Left lung (tissue), 10 donors: Measurements from ENCODE around the gene SMARCA4. TPM values are rescaled to one million over a fixed set of nuclear protein-coding genes. Genes with fewer than 3 reads are reported as not detected.

Source experiments
- ATAC-seq: fragments of 200-7000 bp; cut with Tn5 transposase; one replicate; pipeline ENCODE4 v1.9.1; 2020; ENCODE audit warnings: moderate library complexity
- DNase-seq, 4 donors: peaks; one replicate each; pipeline ENCODE4 v3.0.0-alpha.2; 2013 to 2020
- H3K27ac ChIP-seq, 2 donors: fragments of 200-600 bp; sonication (generic) in 1 of 2; one replicate each; pipeline versions ENCODE4 v1.5.0 to v1.8.0; 2020 to 2021
- H3K27me3 ChIP-seq, 2 donors: fragments of 200-600 bp; sonication (generic) in 1 of 2; one replicate each; pipeline versions ENCODE4 v1.5.0 to v1.8.0; 2020 to 2021
- H3K36me3 ChIP-seq, 2 donors: fragments of 200-600 bp; sonication (generic) in 1 of 2; one replicate each; pipeline versions ENCODE4 v1.5.0 to v1.8.0; 2020 to 2021
- H3K4me1 ChIP-seq, 2 donors: fragments of 200-600 bp; one replicate each; pipeline ENCODE4 v1.8.0; 2021
- H3K4me3 ChIP-seq, 2 donors: fragments of 200-600 bp; sonication (generic) in 1 of 2; one replicate each; pipeline versions ENCODE4 v1.5.0 to v1.8.0; 2020 to 2021; ENCODE audit warnings: mild to moderate bottlenecking in 1 of 2
- H3K9me3 ChIP-seq, 2 donors: fragments of 200-600 bp; sonication (generic) in 1 of 2; one replicate each; pipeline versions ENCODE4 v1.5.0 to v1.8.0; 2020 to 2021
- CTCF ChIP-seq, 2 donors: fragments of 200-600 bp; sonication (generic) in 1 of 2; IDR thresholded peaks; one replicate each; pipeline versions ENCODE4 v1.5.0 to v1.8.0; 2021; ENCODE audit warnings: antibody characterized with exemption in 2 of 2
- intact Hi-C, 2 donors: fragments of 100-400 bp; cut with DNase I; formaldehyde crosslinking; loops; one replicate each; pipeline versions ENCODE4 v1.11.2 to v1.14.2; 2022
- polyA plus RNA-seq, 6 donors: library from polyadenylated mRNA; unstranded; fragments of 120-200 nt; gene quantifications; one replicate each; pipeline ENCODE4 v1.2.1, GENCODE V29; 2013; ENCODE audit not compliant: insufficient read length in 6 of 6
- total RNA-seq, 2 donors: library from RNA; stranded (reverse); fragmentation: NEBNext Ultra II Directional; extraction: Animal tissue kit (Norgen Biotek cat#: 25700); gene quantifications; one replicate each; pipeline ENCODE4 v1.2.1, GENCODE V29; 2021
- donor health status: DM: no; HTN: yes; CAD: no.
- donor health status: DM: no; HTN: no; CAD: no.

The SMARCA4 gene
- total and polyA plus RNA-seq, 8 donors, result 98.3 to 168 (median 151) TPM

DNA sequence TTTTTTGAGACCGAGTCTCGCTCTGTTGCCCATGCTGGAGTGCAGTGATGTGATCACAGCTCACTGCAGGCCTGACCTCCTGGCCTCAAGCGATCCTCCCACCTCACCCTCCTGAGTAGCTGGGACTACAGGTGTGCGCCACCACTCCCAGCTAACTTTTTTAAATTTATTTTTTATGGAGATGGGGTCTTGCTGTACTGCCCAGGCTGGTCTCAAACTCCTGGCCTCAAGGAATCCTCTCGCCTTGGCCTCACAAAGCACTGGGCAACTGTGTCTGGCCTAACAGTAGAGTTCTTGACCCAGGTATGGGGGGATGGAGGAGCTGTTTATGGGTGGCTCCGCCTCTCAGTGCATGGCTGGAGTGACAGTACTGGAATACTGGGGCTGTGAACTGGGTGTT, 59.6 kb downstream of the SMARCA4 start:
- DNase-seq, result no peak
- ATAC-seq, result no peak
- Histone ChIP-seq H3K27me3 (no peaks in the 10 kb centered on the region), H3K27ac (no peak overlapping the region), H3K36me3 (peaks cover 0 to 100% of the 10 kb centered on the region in 2 donors), H3K9me3 (no peaks in the 10 kb centered on the region), H3K4me3 (no peak overlapping the region), H3K4me1 (no peaks in the 10 kb centered on the region)
- no peak for TF ChIP-seq CTCF (IDR thresholded peaks at IDR 0.05)
- intact Hi-C loops, result loop anchor here in 1 of 2 donors (10.0 kb wide), 1 partner anchor 86 kb away; no protein-coding TSS in a partner anchor

- DNase-seq, result no peak
- Histone ChIP-seq H3K27me3 (no peaks in the 10 kb centered on the region), H3K4me3 (no peak overlapping the region), H3K4me1 (no peaks in the 10 kb centered on the region), H3K27ac (no peak overlapping the region), H3K9me3 (no peaks in the 10 kb centered on the region), H3K36me3 (peaks cover 0 to 100% of the 10 kb centered on the region in 2 donors)
- no peak for TF ChIP-seq CTCF (IDR thresholded peaks at IDR 0.05)
- no peak for ATAC-seq
- intact Hi-C loops, result loop anchor here in 1 of 2 donors (10.0 kb wide), 1 partner anchor 86 kb away; no protein-coding TSS in a partner anchor
Measured at GRCh38 chr19:11020982-11021759, 60.3 kb downstream of the SMARCA4 start.

DNA sequence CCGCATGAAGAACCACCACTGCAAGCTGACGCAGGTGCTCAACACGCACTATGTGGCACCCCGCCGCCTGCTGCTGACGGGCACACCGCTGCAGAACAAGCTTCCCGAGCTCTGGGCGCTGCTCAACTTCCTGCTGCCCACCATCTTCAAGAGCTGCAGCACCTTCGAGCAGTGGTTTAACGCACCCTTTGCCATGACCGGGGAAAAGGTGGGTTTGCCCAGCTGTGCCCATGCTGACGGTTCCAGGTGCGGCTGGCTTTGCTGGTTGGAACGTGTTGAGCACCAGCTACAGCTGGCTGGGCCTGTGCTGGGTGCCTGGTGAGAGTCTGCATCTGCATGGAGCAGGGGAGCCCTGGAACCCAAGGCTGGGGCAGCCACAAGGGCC, 60.9 kb downstream of the SMARCA4 start:
- no peak overlapping the region for H3K27ac ChIP-seq
- no peak for TF ChIP-seq CTCF (IDR thresholded peaks at IDR 0.05)
- intact Hi-C loops, result loop anchor here in 1 of 2 donors (10.0 kb wide), 1 partner anchor 87 kb away; no protein-coding TSS in a partner anchor
- no peaks in the 10 kb centered on the region for H3K4me1 ChIP-seq
- H3K9me3 ChIP-seq, result no peaks in the 10 kb centered on the region
- no peak for ATAC-seq
- H3K4me3 ChIP-seq, result no peak overlapping the region
- H3K36me3 ChIP-seq, result peaks cover 0 to 100% of the 10 kb centered on the region in 2 donors
- DNase-seq, result no peak
- no peaks in the 10 kb centered on the region for H3K27me3 ChIP-seq

- Histone ChIP-seq H3K9me3 (no peaks in the 10 kb centered on the region), H3K4me3 (no peak overlapping the region), H3K36me3 (peaks cover 0 to 100% of the 10 kb centered on the region in 2 donors), H3K4me1 (no peaks in the 10 kb centered on the region), H3K27ac (no peak overlapping the region), H3K27me3 (no peaks in the 10 kb centered on the region)
- intact Hi-C loops, result loop anchor here in 1 of 2 donors (10.0 kb wide), 1 partner anchor 88 kb away; no protein-coding TSS in a partner anchor
- ATAC-seq, result no peak
- no peak for TF ChIP-seq CTCF (IDR thresholded peaks at IDR 0.05)
- DNase-seq, result no peak
Measured at GRCh38 chr19:11023016-11023415, 62.2 kb downstream of the SMARCA4 start.

- TF ChIP-seq CTCF (IDR thresholded peaks at IDR 0.05), result no peak
- H3K9me3 ChIP-seq, result no peaks in the 10 kb centered on the region
- no peak overlapping the region for H3K4me3 ChIP-seq
- no peak for DNase-seq
- ATAC-seq, result no peak
- no peak overlapping the region for H3K27ac ChIP-seq
- no peaks in the 10 kb centered on the region for H3K27me3 ChIP-seq
- intact Hi-C loops, result loop anchor here in 1 of 2 donors (10.0 kb wide), 1 partner anchor 89 kb away; no protein-coding TSS in a partner anchor
- peaks cover 0 to 100% of the 10 kb centered on the region in 2 donors for H3K36me3 ChIP-seq
- no peaks in the 10 kb centered on the region for H3K4me1 ChIP-seq
Measured at GRCh38 chr19:11023710-11024109, 62.9 kb downstream of the SMARCA4 start.
